EH (cell line): ENCODE measurements around the gene CASZ1.

ENCODE experiments used
- DNase-seq: peaks from one replicate; pipeline ENCODE4 v3.0.0-alpha.2; 2015; ENCODE audit warnings: low read depth

The CASZ1 gene

DNA sequence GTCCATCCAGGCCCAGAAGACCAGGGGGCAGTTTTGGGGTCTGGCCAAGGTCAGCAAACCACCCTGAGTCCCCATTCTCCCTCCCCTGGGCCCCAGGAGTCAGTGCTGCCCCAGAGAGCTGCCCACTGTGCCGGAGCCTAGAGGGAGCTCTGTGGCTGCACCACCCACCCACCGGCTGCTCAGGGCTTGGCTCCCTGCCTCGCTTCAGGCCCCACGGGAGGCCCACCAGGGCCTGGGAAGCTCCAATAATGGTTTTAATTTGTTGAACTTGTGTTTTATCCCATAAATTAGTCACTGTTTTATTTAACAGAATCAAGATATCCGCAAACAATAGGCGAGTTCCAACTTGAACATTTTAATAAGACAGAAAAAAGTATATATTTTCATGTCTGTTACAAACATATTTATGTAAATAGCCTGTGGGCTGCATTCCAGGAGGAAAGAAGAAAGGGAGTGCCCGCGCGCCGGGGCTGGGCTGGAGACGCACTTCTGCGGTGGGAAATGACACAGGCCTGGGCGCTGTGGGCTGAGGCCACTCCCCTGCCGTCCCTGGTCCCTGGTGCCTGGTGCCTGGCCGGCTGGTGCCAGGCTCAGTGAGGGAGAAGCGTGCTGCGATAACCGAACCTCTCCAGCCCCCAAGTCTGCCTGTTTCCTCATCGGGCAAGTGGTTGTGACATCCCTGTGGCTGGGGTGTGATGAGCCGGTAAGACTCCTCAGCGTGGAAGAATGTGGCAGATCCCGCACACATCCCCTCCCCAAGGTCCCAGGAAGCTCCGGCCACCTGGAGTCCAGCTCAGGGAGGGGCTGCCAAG, 161.2 kb downstream of the CASZ1 start:
- DNase-seq, result peak; percentile 51

DNA sequence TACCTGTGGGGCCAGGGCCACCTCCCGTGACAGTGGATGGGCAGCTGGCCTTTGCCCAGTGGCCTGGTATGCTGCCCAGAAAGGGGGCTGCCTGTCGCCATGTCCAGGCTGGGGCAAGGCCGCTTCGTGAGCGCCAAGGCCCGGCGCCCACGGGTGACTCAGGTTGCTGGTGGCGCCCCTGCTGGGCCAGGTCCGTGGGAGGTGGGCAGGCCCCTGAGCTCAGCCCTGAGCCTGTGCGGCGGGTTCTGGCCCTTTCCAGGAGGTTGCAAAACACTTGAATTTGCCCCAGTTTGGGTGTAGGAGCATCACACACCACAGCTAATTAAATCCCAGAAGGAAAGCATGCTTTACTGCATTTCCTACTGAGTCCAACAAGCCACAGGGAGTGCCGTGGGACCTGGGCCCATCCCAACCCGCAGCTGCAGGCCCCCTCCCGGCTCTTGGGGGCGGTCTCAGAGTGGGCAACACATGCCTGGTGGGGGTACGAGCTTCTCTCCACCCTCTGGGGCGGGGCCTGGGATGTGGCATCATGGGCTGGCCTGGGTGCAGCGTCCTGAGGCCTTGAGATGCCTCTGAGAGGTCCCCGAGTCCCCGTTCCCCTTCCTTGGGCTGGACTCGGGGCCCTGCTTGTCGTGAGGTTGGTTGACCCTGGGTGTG, 161.9 kb downstream of the CASZ1 start:
- peak; percentile 13 for DNase-seq

DNA sequence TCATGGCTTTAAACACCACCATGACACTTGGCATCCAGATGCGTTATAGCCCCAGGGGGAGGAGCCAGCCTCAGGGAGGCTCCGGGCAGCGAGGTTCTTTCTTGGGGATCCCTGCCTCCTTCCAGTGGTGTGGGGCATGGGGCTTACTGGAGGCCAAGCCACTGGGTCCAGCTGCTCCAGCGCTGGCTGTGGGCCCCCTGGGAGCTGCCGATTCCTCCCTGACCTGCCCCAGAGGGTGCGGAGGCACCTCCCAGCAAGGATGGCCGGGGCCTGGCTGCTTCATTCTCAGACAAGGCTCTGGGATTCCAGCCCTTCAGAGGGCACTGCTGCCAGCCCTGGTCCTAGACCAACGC, 162.4 kb downstream of the CASZ1 start:
- DNase-seq, result no peak

DNA sequence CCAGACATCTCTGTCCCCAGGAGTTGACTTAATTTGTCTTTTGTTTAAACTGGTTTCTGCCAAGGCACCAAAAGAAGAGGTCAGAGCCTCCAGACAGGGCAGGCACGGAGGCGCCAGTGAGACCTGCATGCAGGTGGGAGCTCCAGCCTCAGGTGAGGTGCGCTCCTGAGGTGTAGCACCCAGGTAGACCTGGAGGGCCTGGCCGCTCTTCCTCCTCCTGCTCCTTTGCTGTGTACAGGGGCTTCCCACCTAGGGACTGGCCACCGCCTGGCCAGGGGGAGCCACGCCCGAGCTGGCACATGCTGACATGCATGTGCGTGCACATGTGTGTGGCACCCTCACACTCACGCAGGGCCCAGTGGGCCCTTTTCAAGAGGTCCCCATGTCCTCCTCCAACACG, 163.0 kb downstream of the CASZ1 start:
- DNase-seq, result no peak

DNA sequence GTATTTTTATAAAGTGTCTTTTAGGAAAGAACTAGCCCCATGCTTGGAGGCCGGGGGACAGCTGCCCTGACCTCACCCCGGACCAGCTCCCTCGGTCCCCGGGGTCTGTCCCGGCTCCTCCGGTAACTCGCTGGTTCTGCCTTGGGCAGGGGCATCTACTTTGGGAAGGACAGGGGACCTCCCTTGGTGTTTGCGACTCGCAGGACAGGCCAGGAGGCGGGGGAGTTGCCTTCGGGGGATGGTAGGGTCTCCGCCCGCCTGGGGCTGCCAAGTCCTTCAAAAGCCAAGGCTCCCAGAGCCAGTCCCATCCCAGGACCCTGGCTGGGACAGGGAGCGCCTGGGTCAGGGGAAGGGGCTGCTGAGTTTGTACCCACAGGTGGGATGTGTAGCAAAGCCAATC, 163.8 kb downstream of the CASZ1 start:
- DNase-seq, result no peak

DNA sequence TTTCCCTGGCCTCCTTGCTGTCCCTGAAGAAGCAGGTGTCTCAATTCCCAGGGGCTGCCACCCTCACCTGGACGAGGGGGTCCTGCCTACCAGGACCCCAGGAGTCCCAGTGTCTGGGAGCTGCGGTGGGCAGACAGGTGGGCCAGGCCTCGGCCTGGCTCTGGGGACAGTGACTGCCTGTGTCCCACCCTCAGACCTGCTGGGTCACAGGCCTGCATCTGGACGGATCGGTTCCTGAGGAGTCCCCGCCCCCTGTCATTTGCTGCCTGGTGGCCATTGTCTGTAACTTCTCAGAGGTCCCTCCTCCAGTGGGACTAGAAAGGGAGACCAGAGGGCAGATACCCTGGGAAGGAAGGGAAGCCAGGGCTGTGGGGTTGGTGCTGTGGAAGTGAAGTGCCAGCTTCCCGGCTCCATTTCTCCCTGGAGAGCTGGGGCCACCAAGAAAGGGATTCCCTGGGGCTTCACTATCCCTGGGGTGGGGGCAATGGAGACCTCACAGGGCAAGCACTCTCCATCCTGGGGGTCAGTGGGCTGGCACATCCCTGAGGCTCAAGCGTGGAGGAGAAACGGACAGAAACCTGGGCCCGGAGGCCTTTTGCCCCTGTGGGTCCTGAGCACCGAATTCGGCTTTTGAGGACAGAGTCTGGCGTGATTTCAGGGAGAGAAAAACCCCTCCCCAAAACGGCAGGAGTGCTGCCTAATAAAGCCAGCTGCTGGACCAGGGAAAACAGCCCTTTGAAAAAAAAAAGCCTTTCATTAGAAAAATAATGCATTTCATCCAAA, 164.4 kb downstream of the CASZ1 start:
- no peak for DNase-seq

DNA sequence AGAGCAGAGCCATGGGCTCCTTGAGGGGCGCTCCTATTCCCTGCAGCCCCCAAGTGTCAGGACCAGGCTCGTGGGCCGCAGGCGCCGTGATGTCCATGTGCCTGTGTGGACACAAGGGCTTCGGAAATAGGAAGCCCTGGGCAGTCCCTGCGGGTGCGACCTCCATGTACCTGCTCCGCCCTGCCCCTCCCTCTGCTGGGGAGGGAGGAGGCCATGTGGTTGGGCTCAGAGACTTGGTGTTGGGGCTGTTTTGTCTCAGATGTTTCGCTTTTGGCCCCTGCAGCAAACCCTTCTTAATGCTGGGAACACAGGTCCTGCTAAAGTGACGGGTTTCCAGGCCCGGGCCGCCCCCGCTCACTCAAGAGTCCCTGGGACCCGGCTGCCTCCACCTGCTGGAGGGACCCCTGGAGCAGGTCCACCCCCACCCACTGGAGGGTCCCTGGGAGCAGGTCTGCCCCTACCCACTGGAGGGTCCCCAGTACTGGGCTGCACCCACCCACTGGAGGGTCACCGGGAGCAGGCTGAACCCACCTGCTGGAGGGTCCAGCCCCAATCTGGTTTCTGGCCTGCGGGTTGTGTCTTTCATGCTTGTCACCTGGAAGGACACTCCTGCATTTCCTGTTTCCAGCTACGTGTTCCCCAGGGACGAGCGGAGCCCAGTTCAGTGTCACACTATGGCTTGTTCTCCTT, 165.2 kb downstream of the CASZ1 start:
- DNase-seq, result no peak

DNA sequence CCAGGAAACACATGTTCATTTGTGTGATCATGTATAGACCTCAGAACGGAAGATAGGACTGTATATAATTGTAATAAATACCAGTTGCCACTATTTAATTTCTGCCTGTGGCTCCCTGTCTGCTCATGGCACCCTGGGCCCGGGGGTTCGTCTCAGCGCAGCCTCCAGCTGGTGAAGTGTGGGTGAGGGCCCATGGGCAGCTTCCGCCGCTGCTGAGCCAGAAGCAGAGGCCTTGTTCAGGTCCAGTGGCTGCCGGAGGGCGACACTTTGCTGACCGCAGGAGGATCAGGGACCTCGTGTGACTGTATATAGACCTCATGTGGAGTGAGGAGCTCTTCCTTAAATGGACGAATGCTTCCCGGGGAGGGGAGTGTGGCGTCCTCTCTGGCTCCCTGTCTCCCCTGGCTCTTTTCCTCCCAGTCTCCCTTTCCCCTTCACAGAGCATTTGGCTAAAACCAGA, 165.8 kb downstream of the CASZ1 start:
- no peak for DNase-seq

DNA sequence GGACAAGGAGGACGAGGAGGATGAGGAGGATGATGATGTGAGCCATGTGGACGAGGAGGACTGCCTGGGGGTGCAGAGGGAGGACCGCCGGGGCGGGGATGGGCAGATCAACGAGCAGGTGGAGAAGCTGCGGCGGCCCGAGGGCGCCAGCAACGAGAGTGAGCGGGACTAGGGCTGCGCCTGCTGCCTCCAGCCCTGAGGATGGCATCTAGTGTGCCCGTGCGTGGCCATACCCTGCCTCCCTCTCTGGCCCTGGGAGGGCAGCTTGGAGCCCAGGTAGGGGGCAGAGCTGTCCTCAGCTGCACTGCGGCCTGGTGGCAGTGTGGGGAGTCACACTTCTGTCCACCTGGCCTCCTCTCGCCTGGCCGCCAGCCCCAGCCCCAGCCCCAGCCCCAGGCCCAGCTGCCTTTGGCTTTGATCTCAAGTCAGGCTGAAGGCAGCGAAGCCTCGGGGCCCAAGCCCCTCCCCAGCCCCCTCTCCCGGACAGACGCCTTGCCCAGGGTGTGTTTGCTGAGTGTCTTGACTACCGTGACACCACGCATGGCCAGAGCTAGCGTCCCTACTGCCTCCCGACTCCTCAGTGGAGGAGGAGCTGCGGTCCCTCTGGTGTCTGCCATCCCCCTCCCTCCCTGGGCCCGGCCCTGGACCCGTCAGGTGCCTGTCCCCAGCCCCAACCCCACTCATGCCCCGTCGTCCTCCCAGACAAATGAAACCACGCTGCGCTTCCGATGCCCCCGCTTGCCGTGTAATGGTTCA, 166.5 kb downstream of the CASZ1 start:
- DNase-seq, result no peak

DNA sequence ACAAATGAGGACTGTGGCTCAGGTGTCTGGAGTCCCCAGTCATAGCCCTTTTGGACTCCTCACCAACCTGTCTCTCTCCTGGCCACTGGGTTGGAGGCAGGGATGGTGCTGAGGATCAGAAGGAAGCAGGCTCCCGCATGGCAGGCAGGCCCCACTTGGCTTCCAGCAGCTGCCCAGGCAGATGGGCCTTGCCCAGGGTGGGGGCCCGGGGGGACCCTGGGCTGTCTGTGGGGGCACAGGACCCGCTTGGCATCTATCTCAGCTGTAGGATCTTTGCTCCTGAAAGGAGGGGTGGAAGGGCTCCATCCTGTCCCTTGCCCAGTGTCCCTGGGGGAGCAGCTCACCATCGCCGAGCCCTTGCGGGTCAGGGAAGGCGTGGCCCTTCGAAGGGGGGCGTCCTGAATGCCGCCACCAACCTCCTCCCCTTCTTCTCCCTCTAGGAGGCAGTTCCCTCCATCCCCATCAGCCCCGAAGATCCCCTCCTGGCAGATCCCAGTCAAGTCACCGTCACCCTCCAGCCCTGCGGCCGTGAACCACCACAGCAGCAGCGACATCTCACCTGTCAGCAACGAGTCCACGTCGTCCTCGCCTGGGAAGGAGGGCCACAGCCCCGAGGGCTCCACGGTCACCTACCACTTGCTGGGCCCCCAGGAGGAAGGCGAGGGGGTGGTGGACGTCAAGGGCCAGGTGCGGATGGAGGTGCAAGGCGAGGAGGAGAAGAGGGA, 167.2 kb downstream of the CASZ1 start:
- DNase-seq, result no peak

DNA sequence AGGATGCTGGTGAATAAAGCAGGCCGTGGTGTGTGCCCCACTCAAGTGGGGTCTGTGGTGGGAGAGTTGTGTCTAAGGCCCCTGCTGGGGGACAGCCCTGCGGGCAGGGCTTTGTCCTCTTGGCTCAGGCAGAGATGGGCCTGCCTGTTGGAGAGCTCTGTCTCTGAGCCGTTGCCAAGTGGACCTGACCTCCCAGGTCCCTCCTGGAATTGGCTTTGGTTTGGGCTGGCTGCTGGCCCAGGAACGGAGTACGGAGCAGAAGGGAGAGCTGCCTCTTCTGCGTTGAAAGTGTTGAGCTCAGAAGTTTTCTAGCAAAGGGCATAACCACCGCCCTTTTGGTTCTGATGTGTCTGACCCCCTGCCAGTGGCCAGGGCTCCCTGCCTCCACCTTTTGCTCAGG, 167.8 kb downstream of the CASZ1 start:
- no peak for DNase-seq

DNA sequence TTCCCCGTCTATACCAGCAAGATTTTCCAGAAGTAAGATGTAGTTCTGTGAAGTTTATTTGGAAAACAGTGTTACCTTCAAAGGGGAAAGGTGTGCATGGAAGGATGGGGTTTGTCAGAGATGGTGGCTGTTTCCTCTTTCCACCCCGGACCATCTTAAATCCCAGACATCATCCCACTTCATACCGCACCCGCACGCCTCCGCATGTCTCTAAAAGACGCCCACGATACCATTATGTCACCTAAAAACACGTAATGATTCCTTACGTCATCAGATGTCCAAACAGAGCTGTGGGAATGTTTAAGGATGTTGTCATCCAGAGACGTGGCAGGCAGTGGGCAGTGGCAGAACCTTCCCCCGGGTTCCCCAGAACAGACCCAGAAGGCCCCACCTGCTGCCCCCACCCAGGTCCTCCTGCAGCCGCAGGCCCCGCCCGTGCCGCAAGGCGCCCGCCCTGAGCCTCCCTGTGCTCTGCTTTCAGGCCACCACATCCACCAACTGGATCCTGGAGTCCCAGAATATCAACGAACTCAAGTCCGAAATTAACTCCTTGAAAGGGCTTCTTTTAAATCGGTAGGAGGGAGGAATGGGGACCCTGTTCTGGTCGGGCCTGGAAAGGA, 169.5 kb downstream of the CASZ1 start:
- no peak for DNase-seq

DNA sequence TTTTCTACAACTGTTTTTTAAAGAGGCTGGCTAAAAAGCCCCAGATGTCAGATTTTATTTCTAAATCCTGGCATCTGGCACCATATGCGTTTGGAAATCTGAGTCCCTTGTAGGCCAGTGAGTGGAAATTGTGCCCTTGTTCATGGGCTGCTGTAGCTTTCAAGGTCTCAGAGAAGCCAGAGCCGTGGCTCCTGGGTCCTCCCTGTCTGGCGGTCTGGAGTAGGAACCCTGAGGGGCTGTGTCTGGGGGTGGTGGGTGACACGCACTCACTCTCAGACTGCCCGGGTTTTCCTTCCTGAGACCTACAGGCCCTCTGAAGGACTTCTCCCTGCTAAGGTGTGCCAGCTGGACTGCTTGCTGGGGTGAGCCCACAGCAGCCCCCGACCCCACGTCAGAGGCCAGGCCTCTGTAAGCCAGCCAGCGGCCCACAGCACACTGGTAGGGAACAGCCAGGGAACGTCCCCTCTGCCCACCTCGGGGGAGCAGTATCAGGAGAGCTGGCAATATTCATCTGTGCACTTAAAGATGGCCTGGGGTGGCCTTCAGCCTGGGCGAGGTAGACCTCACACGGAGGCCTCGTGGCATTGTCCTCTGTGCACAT, 170.2 kb downstream of the CASZ1 start:
- no peak for DNase-seq

DNA sequence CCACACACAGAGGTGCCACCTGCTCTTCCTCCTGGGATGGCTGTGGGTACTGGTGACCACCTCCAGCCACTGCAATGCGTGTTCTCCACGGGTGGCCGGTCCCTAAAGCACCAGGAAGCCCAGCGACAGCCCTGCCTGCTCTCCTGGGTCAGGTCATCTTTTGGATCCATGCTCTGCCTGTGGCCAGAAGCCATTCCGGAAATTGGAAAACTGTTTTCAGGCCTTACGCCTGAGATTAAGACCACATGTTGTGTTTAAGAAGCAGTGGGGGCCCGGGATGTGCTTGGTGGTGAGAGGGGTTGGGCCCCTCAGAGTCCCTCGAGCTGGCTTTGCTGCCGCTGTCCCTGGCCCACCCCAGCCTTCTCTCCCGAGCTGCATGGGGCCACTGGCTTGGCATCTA, 170.9 kb downstream of the CASZ1 start:
- DNase-seq, result no peak

DNA sequence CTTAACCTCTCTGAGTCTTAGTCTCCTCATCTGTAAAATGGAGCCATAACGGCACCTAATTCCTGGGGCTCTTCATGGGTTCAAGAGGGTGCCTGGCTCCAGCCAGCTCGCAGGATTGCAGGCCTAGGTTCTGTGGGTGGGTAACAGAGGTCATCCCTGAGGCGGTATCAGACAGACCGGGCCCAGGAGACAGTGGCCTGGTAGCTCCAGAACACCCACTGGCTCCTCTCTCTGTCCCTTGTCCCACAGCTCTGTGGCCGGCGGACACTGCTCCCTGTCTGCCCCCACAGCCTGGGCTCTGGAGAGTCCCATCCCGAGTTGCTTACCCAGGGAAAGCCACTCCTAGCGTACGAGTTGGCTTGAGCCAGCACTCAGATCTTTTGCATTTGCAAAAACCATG, 171.4 kb downstream of the CASZ1 start:
- no peak for DNase-seq

DNA sequence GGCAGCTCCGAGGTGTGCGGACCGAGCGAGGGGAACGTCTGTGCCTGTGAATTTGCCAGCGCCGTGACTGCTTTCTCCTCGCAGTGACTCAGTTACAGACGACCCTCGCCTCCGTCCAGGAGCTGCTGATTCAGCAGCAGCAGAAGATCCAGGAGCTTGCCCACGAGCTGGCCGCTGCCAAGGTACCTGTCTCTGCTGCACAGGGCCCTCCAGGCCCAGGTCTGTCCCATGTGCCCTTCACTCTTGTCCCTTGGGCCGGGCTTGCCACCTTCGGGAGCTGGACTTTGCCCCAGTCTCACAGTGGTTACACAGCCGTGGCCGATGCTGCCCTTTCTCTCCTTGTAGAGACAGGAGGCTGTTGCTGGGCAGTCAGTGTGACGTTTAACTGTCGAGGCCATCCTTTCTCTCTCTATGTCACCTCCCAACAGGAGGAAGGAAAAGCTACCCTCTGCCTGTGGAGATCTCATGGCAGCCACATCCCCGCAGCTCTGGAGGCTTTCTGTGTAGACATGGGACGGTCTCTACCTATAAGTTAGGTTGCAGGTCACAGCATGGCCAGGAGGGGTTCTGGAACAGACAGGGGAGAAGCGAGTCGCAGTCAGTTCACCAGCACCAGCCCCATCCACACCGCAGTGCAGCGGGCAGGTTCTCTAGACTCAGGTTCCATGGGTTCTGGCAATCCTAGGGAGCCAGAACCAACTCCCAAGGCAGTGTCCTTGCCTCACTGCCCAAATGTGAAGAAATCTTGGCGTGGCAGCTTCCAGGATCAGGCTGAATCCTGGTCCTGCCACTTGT, 172.0 kb downstream of the CASZ1 start:
- DNase-seq, result no peak

DNA sequence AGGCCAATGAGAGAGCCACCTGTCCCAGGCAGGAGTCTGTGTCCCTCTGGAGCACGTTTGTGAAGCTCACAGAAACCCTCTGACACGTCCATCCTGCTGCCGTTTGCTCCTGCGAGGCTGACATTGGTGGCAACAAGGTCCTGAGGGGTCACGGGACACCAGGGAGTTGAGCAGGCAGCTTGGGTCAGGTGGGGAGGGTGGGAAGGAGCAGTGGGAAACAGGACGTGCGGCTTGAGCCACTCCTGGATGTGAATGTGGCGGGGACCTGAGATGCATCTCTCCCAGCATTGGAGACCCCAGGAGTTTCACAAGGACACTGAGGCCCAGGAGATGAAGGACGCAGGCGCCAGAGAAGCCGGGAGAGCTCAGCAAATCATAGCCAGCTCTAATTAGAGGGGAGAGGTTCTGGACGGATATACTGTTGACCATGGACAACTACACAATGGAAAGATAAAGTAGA, 172.7 kb downstream of the CASZ1 start:
- no peak for DNase-seq

DNA sequence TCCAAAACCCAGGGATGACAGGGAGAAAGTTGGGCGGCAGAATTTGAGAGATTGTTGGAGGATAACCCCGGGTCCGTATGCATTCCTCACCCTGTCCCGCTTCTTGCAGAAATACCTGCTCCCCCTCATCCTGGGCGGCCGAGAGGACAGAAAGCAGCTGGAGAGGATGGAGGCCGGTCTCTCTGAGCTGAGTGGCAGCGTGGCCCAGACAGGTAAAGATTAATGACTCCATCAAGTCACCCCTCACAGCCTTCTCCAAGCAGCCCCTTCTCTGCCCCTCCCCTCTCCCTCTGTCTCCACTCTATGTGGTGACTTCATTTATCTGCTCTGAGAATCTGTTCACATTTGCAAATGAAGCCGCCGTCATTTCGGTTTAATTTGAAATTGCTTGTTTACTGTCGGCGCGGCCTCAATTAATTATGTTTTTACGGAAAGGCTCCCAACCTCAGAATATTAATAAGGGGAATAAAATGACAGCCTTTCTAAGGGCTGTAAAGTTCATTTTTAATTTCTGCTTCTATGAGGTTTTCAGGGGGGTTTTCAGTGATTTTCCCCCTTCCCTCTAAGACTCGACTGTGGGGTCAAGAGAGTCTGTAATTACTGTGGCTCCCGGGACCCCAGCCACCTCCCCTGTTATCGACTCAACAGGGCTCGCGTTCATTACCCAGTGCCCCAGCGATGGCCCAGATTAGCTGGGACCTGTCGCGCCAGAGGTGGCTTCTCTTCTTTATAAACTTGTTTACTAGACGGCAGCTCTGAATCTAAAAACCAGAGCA, 173.3 kb downstream of the CASZ1 start:
- no peak for DNase-seq
